HG03575 (cell line): ENCODE results near the gene MYCL.
"Not testable (repeated sequence)": the region's sequence is repeated elsewhere in the genome, so short reads cannot be mapped to it uniquely, and the experiment has no call there.

Experiments used
- ATAC-seq: cut with Tn5 transposase; IDR thresholded peaks from one replicate; pipeline ENCODE4 v1.9.1; 2021; ENCODE audit not compliant: unreplicated experiment, insufficient number of reproducible peaks, low FRiP score; ENCODE audit errors: extremely low read depth

MYCL gene

GRCh38 chr1:39895731-39896480, 5.8 kb downstream of the MYCL start:
- no peak for ATAC-seq

DNA sequence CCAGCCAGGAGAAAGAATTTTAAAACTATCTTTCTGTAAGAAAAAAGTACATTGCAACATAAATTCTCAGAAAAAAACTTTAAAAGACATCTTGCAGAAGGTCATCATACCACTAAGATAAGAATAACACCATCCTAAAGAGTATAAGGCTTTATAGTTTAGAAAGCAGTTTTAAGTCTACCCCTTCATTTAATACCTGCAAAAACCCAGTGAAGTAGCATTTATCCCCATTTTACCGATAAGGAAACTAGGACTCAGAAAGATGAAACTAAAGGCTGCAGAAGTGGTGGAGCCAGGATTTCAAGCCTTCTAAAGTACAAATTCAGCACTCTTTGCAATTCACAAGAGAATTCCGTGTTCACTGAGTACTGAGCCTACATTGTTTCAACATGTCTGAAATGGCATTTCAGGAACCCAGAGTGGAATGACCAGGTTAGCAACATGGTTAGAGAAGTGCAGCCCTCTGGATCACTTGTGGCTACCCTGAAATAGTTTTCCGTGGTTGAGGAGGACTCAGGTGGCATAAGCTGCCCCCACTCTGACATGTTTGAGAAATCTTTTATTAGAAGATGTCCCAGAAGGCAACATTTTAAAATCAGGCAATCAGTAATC, 6.7 kb downstream of the MYCL start:
- no peak for ATAC-seq

- no peak for ATAC-seq
These were observed 8.8 kb downstream of the MYCL start for GRCh38 chr1:39892601-39893595.

DNA sequence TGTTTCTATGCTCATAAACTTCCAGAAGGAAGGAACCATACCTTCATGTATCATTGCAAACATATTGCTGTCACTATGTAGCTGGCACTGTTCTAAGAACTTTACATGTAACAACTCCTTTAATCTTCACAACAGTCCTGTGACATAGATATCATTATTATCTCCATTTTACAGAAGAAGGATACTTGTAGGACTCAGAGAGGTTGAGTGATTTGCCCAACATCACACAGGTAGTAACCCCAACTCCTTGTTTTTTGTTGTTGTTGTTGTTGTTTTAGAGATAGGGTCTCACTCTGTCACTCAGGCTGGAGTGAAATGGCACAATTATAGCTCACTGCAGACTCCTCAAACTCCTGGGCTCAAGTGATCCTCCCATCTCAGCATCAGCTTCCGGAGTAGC, 10.8 kb downstream of the MYCL start:
- no peak for ATAC-seq

GRCh38 chr1:39890273-39890672, 11.4 kb downstream of the MYCL start:
- no peak for ATAC-seq

- ATAC-seq: no peak
These were observed 14.9 kb downstream of the MYCL start for GRCh38 chr1:39886757-39887231.

GRCh38 chr1:39885516-39885915, 16.2 kb downstream of the MYCL start:
- no peak for ATAC-seq

- ATAC-seq: no peak
These were observed 19.6 kb downstream of the MYCL start for GRCh38 chr1:39882152-39882551.

GRCh38 chr1:39877980-39878956, 23.4 kb downstream of the MYCL start:
- no peak for ATAC-seq

- ATAC-seq: no peak
These were observed 24.4 kb downstream of the MYCL start for GRCh38 chr1:39877231-39877778.

DNA sequence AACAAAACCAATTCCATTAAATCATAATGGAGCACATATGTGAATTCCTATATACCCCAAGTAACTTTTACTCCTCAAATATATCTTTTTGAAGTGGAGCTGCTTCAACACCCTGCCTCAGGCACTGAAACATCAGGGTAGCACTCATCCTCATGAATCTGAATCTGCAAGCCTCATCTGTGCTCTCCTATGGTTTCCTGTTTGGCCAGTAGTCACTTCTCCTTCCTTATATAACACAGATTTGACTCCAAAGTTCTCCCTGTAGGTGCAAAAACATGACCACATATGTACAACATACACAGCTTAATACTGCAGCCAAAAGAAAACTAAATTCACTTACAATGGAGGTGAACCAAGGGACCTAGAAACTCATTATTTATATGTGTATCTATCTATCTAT, 25.6 kb downstream of the MYCL start:
- no peak for ATAC-seq

DNA sequence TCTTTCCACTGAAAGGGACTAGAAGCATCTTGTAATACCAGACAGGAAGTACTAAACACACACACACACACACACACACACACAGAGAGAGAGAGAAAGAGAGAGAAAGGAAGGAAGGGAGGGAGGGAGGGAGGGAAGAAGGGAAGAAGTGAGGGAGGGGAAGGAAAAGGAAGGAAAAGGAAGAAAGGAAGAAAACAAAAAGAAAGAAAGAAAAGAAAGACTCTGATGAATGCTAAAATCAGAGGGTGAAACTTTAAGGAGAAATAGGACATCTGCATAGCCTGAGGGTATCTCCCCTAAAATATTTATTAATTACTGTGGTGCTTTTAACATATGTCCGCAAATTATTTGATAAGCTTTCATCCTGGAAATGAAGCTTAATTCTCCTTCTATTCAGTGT, 29.0 kb downstream of the MYCL start:
- no peak for ATAC-seq

GRCh38 chr1:39871796-39872195, 29.9 kb downstream of the MYCL start:
- ATAC-seq: no peak

- ATAC-seq: not testable (repeated sequence)
These were observed 30.7 kb downstream of the MYCL start for GRCh38 chr1:39871043-39871442.

- not testable (repeated sequence) for ATAC-seq
These were observed 32.1 kb downstream of the MYCL start for GRCh38 chr1:39869538-39870112.

DNA sequence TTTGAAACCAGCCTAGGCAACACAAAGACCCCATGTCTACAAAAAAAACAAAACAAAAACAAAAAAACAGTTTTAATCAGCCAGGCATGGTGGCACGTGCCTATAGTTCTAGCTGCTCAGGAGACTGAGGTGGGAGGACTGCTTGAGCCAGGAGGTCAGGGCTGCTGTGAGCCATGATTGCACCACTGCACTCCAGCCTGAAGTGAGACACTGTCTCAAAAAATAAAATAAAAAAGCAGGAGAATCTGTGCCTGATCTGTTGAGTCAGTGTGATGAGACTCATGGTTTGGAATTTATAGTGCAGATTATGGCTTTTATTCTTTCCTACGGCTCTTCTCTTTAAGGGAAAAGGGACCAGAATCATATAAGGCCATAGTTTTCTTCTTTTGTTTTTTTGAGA, 35.0 kb downstream of the MYCL start:
- ATAC-seq: no peak

DNA sequence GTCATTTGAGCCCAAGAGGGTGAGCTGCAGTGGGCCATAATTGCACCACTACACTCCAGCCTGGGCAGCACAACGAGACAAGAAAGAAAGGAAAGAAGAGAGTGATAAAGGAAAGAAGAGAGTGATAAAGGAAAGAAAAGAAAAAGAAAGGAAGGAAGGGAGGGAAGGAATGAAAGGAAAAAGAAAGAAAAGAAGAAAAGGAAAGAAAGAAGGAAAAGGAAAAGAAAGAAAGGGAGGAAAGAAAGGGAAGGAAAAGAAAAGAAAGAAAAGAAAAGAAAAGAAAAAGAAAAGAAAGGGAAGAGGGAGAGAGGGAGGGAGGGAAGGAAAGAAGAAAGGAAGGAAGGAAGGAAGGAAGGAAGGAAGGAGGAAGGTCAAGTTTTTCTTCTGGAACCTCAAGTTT, 36.0 kb downstream of the MYCL start:
- ATAC-seq: no peak

DNA sequence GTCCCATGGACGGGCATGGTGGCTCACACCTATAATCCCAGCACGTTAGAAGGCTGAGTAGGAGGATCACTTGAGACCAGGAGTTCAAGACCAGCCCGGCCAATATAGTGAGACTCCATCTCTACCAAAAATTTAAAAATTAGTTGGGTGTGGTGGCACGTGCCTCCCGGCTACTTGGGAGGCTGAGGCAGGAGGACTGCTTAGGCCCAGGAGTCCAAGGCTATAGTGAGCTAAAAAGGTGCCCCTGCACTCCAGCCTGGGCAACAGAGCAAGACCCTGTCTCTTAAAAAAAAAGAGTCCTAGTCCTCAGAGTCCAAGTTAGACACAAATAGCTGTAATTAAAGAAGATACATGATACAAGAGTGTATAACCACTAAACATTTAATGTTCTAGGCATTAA, 38.5 kb downstream of the MYCL start:
- no peak for ATAC-seq
